Astrocyte (in vitro differentiated cells and primary cell): Measurements from ENCODE around the gene ZBP1.

Experiments
- CTCF ChIP-seq: IDR thresholded peaks from 2 replicates; pipeline ENCODE4 v1.5.1; 2011; ENCODE audit warnings: low read depth, mild to moderate bottlenecking, inconsistent platforms, low read length, moderate library complexity; ENCODE audit not compliant: insufficient read depth
- EZH2 ChIP-seq: IDR thresholded peaks from 2 replicates; pipeline ENCODE4 v1.6.1; 2012; ENCODE audit warnings: mild to moderate bottlenecking, low read length, inconsistent platforms; ENCODE audit not compliant: insufficient read depth

GRCh38 chr20:57605878-57606277 is 14.3 kb downstream of the ZBP1 start:
- TF ChIP-seq CTCF (no peak), EZH2 (no peak)
